ENCODE measurements around the gene TRAPPC1.

- TF ChIP-seq CREB1 (CRISPR knock-in tag; IDR thresholded peaks at IDR 0.05; ENCODE audit: low read depth) (no peak), POLR2AphosphoS5 (IDR thresholded peaks at IDR 0.05; ENCODE audit: low read depth) (no peak), CTCF (conservative IDR thresholded peaks at IDR 0.05; ENCODE audit: low read depth in 2 of 2) (no peak)
Measured at GRCh38 chr17:7910281-7910680, 21.5 kb downstream of the TRAPPC1 start.

Measured in GM23338 (cell line).